ENCODE data around the gene CDH13. TPM values are rescaled to one million over a fixed set of nuclear protein-coding genes. Genes with fewer than 3 reads are reported as not detected.

The CDH13 gene
- total and polyA plus RNA-seq, 2 of the 8 experiments (the other 6 are each of a cell fraction or from before 2014, with no cell fraction given): 2.3 to 2.4 TPM

DNA sequence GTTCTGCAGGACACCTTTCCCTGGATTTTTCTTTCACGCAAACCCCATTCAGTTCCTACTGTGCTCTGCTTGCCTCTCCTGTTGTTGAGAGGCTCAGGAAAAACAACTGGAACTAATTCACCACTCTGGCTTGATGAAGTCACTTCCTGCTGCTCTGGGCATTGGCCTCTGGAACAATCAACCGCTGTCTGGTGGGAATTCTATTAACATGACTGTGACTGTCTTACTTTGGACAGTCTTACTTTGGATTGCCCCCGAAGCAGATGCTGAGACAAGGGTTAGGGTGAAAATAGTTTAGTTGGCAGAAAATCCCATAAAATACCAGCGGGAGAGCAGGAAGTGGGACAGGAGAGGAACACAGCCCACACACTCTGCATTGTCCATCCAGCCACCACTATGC, 1091.0 kb downstream of the CDH13 start (continued):
- TF ChIP-seq SIRT6 (IDR thresholded peaks at IDR 0.05; ENCODE audit: low read length) (no peak), BCL11A (IDR thresholded peaks at IDR 0.05; ENCODE audit: low read depth in 2 of 2, low read length in 2 of 2) (no peak), POLR2A (IDR thresholded peaks at IDR 0.05; ENCODE audit: control extremely low read depth in 1 of 2, low read depth in 2 of 2, low read length in 2 of 2) (no peak), EP300 (IDR thresholded peaks at IDR 0.05; ENCODE audit: borderline replicate concordance in 1 of 2, low read depth in 2 of 2, low read length in 2 of 2) (no peak), SAP30 (IDR thresholded peaks at IDR 0.05; ENCODE audit: insufficient read depth, insufficient replicate concordance, low read length) (no peak), EGR1 (IDR thresholded peaks at IDR 0.05; ENCODE audit: borderline replicate concordance, low read depth, low read length) (no peak), KDM4A (IDR thresholded peaks at IDR 0.05; ENCODE audit: low read depth, low read length, severe bottlenecking) (no peak)
